H1 (cell line): Measurements from ENCODE around the gene ERP29.

Source experiments
- CEBPB ChIP-seq: IDR thresholded peaks from 2 replicates; pipeline ENCODE4 v1.6.1; 2012; ENCODE audit warnings: low read depth, low read length
- CTCF ChIP-seq, 3 experiments: IDR thresholded peaks; 1 replicate in 2 of 3; 2 replicates in 1 of 3; pipeline versions ENCODE4 v1.5.1 to v1.6.1; 2011; ENCODE audit warnings: low read length in 3 of 3, mild to moderate bottlenecking in 3 of 3, inconsistent platforms in 2 of 3, low read depth in 1 of 3, moderate library complexity in 1 of 3; ENCODE audit not compliant: insufficient read depth in 1 of 3; ENCODE audit errors: control extremely low read depth in 1 of 3
- E2F6 ChIP-seq: IDR thresholded peaks from 2 replicates; pipeline ENCODE4 v1.6.1; 2012; ENCODE audit warnings: inconsistent platforms
- HDAC2 ChIP-seq, 2 experiments: fragments of 300-600 bp in 1 of 2; sonication (generic) in 1 of 2; IDR thresholded peaks; 2 replicates each; pipeline ENCODE4 v1.6.1; 2011 to 2012; ENCODE audit warnings: low read depth in 2 of 2, low read length in 2 of 2, mild to moderate bottlenecking in 2 of 2, moderate library complexity in 2 of 2, borderline replicate concordance in 1 of 2, inconsistent platforms in 1 of 2
- JUND ChIP-seq: IDR thresholded peaks from 2 replicates; pipeline ENCODE4 v1.6.1; 2011; ENCODE audit warnings: mild to moderate bottlenecking, improper control_type of control experiment, low read length
- KDM5A ChIP-seq: fragments of 200-600 bp; IDR thresholded peaks from 2 replicates; pipeline ENCODE4 v1.7.1; 2012; ENCODE audit warnings: mild to moderate bottlenecking, low read length, inconsistent platforms, mixed read lengths
- MAFK ChIP-seq: IDR thresholded peaks from 2 replicates; pipeline ENCODE4 v1.6.1; 2012; ENCODE audit warnings: low read depth, mild to moderate bottlenecking, improper control_type of control experiment, low read length
- POLR2A ChIP-seq, 2 experiments: IDR thresholded peaks; 1 replicate in 1 of 2; 2 replicates in 1 of 2; pipeline ENCODE4 v1.6.1; 2011; ENCODE audit warnings: low read depth in 2 of 2, low read length in 2 of 2, mild to moderate bottlenecking in 2 of 2; ENCODE audit errors: control extremely low read depth in 1 of 2
- RFX5 ChIP-seq: IDR thresholded peaks from 2 replicates; pipeline ENCODE4 v1.6.1; 2011; ENCODE audit warnings: low read depth, low read length, improper control_type of control experiment, borderline replicate concordance
- SP1 ChIP-seq: IDR thresholded peaks from 2 replicates; pipeline ENCODE4 v1.6.1; 2011; ENCODE audit warnings: low read depth, low read length
- SP4 ChIP-seq: IDR thresholded peaks from 2 replicates; pipeline ENCODE4 v1.6.1; 2012; ENCODE audit warnings: low read length, inconsistent platforms
- TCF12 ChIP-seq: IDR thresholded peaks from 2 replicates; pipeline ENCODE4 v1.6.1; 2011; ENCODE audit warnings: low read depth, mild to moderate bottlenecking, low read length
- YY1 ChIP-seq: IDR thresholded peaks from 2 replicates; pipeline ENCODE4 v1.6.1; 2011; ENCODE audit warnings: low read depth, mild to moderate bottlenecking, low read length
- ZNF274 ChIP-seq: IDR thresholded peaks from 2 replicates; pipeline ENCODE4 v1.7.0; 2012; ENCODE audit warnings: low read length, borderline replicate concordance; ENCODE audit errors: extremely low read depth

- TF ChIP-seq CTCF (IDR thresholded peaks at IDR 0.05; ENCODE audit: control extremely low read depth in 1 of 3, insufficient read depth in 1 of 3, low read depth in 1 of 3, low read length in 3 of 3) (no peak), CEBPB (no peak), E2F6 (no peak), RFX5 (no peak), YY1 (no peak), MAFK (no peak), POLR2A (IDR thresholded peaks at IDR 0.05; ENCODE audit: control extremely low read depth in 1 of 2, low read depth in 2 of 2, low read length in 2 of 2) (no peak), HDAC2 (IDR thresholded peaks at IDR 0.05; ENCODE audit: borderline replicate concordance in 1 of 2, low read depth in 2 of 2, low read length in 2 of 2) (no peak), SP1 (no peak), SP4 (no peak), KDM5A (no peak), TCF12 (no peak), ZNF274 (no peak), JUND (no peak)
These were observed 9.2 kb upstream of the ERP29 start for GRCh38 chr12:112004041-112004440.
